H9 (cell line): ENCODE results near the gene CCSER1. TPM values are rescaled to one million over a fixed set of nuclear protein-coding genes. Genes with fewer than 3 reads are reported as not detected.

Experiments used
- DNase-seq: peaks from one replicate; pipeline ENCODE4 v3.0.0-alpha.2; 2017
- H2AFZ ChIP-seq: one replicate; pipeline ENCODE4 v1.6.1; 2013; ENCODE audit warnings: mild to moderate bottlenecking, low read length, control low read depth, moderate library complexity
- H2AK5ac ChIP-seq: 2 replicates; pipeline ENCODE4 v1.6.1; 2013; ENCODE audit warnings: low read length, control low read depth, mixed read lengths; ENCODE audit not compliant: insufficient read length
- H2BK120ac ChIP-seq: one replicate; pipeline ENCODE4 v1.6.1; 2013; ENCODE audit warnings: low read depth, mild to moderate bottlenecking, low read length, control low read depth, inconsistent platforms; ENCODE audit not compliant: poor library complexity, severe bottlenecking
- H2BK12ac ChIP-seq: 2 replicates; pipeline ENCODE4 v1.6.1; 2013; ENCODE audit warnings: low read length, control low read depth, mixed read lengths, low read depth; ENCODE audit not compliant: insufficient read length
- H2BK15ac ChIP-seq: 2 replicates; pipeline ENCODE4 v1.6.1; 2013; ENCODE audit warnings: low read depth, low read length, control low read depth
- H2BK20ac ChIP-seq: one replicate; pipeline ENCODE4 v1.6.1; 2013; ENCODE audit warnings: low read depth, mild to moderate bottlenecking, low read length, control low read depth, inconsistent platforms; ENCODE audit not compliant: poor library complexity, severe bottlenecking
- H2BK5ac ChIP-seq: 2 replicates; pipeline ENCODE4 v1.6.1; 2013; ENCODE audit warnings: low read length, control low read depth, mixed read lengths; ENCODE audit not compliant: insufficient read length
- H3K14ac ChIP-seq: 2 replicates; pipeline ENCODE4 v1.6.1; 2013; ENCODE audit warnings: low read length, control low read depth; ENCODE audit not compliant: insufficient read depth
- H3K18ac ChIP-seq: 2 replicates; pipeline ENCODE4 v1.6.1; 2013; ENCODE audit warnings: low read depth, mild to moderate bottlenecking, mixed read lengths, low read length, control low read depth; ENCODE audit not compliant: insufficient read length
- H3K23ac ChIP-seq: 2 replicates; pipeline ENCODE4 v1.6.1; 2013; ENCODE audit warnings: low read length, control low read depth, mixed read lengths, low read depth; ENCODE audit not compliant: insufficient read length
- H3K23me2 ChIP-seq: 2 replicates; pipeline ENCODE4 v1.6.1; 2013; ENCODE audit warnings: low read depth, mild to moderate bottlenecking, mixed read lengths, low read length, control low read depth; ENCODE audit not compliant: insufficient read length, poor library complexity, severe bottlenecking
- H3K27ac ChIP-seq: 2 replicates; pipeline ENCODE4 v1.5.1; 2013; ENCODE audit warnings: low read length, control low read depth, mixed read lengths, low read depth; ENCODE audit not compliant: insufficient read length
- H3K27me3 ChIP-seq: 2 replicates; pipeline ENCODE4 v1.6.1; 2013; ENCODE audit warnings: low read length, control low read depth, inconsistent platforms; ENCODE audit not compliant: insufficient read depth
- H3K4ac ChIP-seq: 2 replicates; pipeline ENCODE4 v1.6.1; 2013; ENCODE audit warnings: low read depth, mild to moderate bottlenecking, control low read depth, inconsistent platforms, low read length, moderate library complexity
- H3K4me1 ChIP-seq: 2 replicates; pipeline ENCODE4 v1.6.1; 2013; ENCODE audit warnings: low read length, control low read depth, inconsistent platforms; ENCODE audit not compliant: insufficient read depth
- H3K4me2 ChIP-seq: 2 replicates; pipeline ENCODE4 v1.6.1; 2013; ENCODE audit warnings: low read length, control low read depth, mixed read lengths; ENCODE audit not compliant: insufficient read length, insufficient read depth
- H3K56ac ChIP-seq: 2 replicates; pipeline ENCODE4 v1.6.1; 2013; ENCODE audit warnings: low read depth, mild to moderate bottlenecking, mixed read lengths, low read length, control low read depth; ENCODE audit not compliant: insufficient read length
- H3K79me1 ChIP-seq: 2 replicates; pipeline ENCODE4 v1.6.1; 2013; ENCODE audit warnings: low read depth, mild to moderate bottlenecking, moderate library complexity, low read length, control low read depth, inconsistent platforms; ENCODE audit not compliant: insufficient read depth, poor library complexity, severe bottlenecking
- H3K79me2 ChIP-seq: 2 replicates; pipeline ENCODE4 v1.6.1; 2013; ENCODE audit warnings: low read length, control low read depth, inconsistent platforms; ENCODE audit not compliant: insufficient read depth
- H3K9ac ChIP-seq: 2 replicates; pipeline ENCODE4 v1.6.1; 2013; ENCODE audit warnings: low read length, control low read depth, mixed read lengths; ENCODE audit not compliant: insufficient read length; ENCODE audit errors: extremely low read depth
- H3K9me3 ChIP-seq: one replicate; pipeline ENCODE4 v1.6.1; 2013; ENCODE audit warnings: low read depth, low read length, inconsistent platforms; ENCODE audit not compliant: control insufficient read depth
- H3T11ph ChIP-seq: one replicate; pipeline ENCODE4 v1.6.1; 2013; ENCODE audit warnings: mild to moderate bottlenecking, low read length, control low read depth, inconsistent platforms
- H4K20me1 ChIP-seq: one replicate; pipeline ENCODE4 v1.6.1; 2013; ENCODE audit not compliant: control insufficient read depth, insufficient read length, insufficient read depth
- H4K5ac ChIP-seq: 2 replicates; pipeline ENCODE4 v1.6.1; 2013; ENCODE audit warnings: low read depth, mild to moderate bottlenecking, mixed read lengths, low read length, control low read depth; ENCODE audit not compliant: insufficient read length
- H4K8ac ChIP-seq: replicated peaks from 2 replicates; pipeline ENCODE4 v1.6.1; 2013; ENCODE audit warnings: low read length, control low read depth, mixed read lengths, low read depth; ENCODE audit not compliant: insufficient read length
- H4K91ac ChIP-seq: 2 replicates; pipeline ENCODE4 v1.6.1; 2013; ENCODE audit warnings: low read depth, mild to moderate bottlenecking, moderate library complexity, mixed read lengths, low read length, control low read depth; ENCODE audit not compliant: insufficient read length
- H3K27ac Mint-ChIP-seq, 3 experiments: 2 replicates in 2 of 3; 3 replicates in 1 of 3; pipeline ENCODE4 v1.8.0; 2020 to 2021; ENCODE audit warnings: mixed read lengths in 3 of 3, mild to moderate bottlenecking in 1 of 3, moderate library complexity in 1 of 3
- H3K27me3 Mint-ChIP-seq: 2 replicates; pipeline ENCODE4 v1.8.0; 2021; ENCODE audit warnings: low read depth, mild to moderate bottlenecking, moderate library complexity, mixed read lengths
- H3K36me3 Mint-ChIP-seq, 3 experiments: 2 replicates in 2 of 3; 3 replicates in 1 of 3; pipeline ENCODE4 v1.8.0; 2020 to 2021; ENCODE audit warnings: low read depth in 3 of 3, mixed read lengths in 3 of 3; ENCODE audit not compliant: insufficient read depth in 1 of 3
- H3K4me1 Mint-ChIP-seq, 2 experiments: 2 replicates each; pipeline ENCODE4 v1.8.0; 2020; ENCODE audit warnings: mixed read lengths in 2 of 2
- H3K4me3 Mint-ChIP-seq, 2 experiments: 2 replicates in 1 of 2; 3 replicates in 1 of 2; pipeline ENCODE4 v1.8.0; 2020 to 2021; ENCODE audit warnings: mild to moderate bottlenecking in 2 of 2, mixed read lengths in 2 of 2, moderate library complexity in 1 of 2
- H3K9me3 Mint-ChIP-seq, 2 experiments: 2 replicates in 1 of 2; 3 replicates in 1 of 2; pipeline ENCODE4 v1.8.0; 2020; ENCODE audit warnings: mild to moderate bottlenecking in 2 of 2, mixed read lengths in 2 of 2, moderate library complexity in 1 of 2
- WGBS: extraction: QIAGEN DNeasy Blood & Tissue Kit; methylation state at CpG from one replicate; pipeline ENCODE4 v1.1.7; 2013; ENCODE audit warnings: missing lambda C conversion rate, low lambda C conversion rate, mixed read lengths; ENCODE audit not compliant: insufficient read length; ENCODE audit errors: extremely low coverage; 5-methylcytosine and 5-hydroxymethylcytosine counted together
- total RNA-seq: library from RNA; stranded (reverse); gene quantifications from 2 replicates; pipeline ENCODE4 v1.2.1, GENCODE V29; 2021
- TF ChIP-seq, protein P1 (sequence below): fragments of 200-600 bp; sonication (generic); conservative IDR thresholded peaks from 3 replicates; pipeline ENCODE4 v1.8.0; 2021; ENCODE audit warnings: antibody characterized with exemption, mild to moderate bottlenecking

Gene CCSER1
- total RNA-seq, 1 experiment from 2014 or later: 0.37 TPM

DNA sequence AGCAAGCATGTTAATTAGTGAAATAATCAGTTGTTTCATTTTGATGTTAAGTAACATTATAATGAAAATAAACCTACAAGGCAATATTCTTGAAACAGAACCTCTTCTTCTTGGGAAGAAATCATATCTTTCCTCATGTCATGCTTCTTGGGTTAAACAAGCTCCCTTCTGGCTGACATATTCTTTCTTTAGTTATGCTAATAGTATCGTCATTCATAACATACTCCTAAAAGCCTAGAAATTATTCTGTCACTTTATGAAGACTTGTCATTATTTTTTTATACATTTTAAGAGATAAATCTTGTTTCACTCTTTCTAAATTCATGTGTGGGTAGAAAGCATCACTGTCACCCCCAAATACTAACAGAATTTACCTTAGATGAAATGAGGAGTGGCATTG, 1129.6 kb downstream of the CCSER1 start:
- Mint-ChIP-seq H3K4me1 (peaks cover 7 to 21% of the 10 kb centered on the region in 2 experiments), H3K27me3 (no peaks in the 10 kb centered on the region), H3K36me3 (peaks cover 18 to 42% (median 22%) of the 10 kb centered on the region in 3 experiments), H3K27ac (no peak overlapping the region; a peak in 1 of 7 replicates), H3K9me3 (peaks cover 24 to 28% of the 10 kb centered on the region in 2 experiments), H3K4me3 (no peak overlapping the region)
- H3K27ac ChIP-seq: no peak overlapping the region
- H3K9me3 ChIP-seq: peaks cover 5% of the 10 kb centered on the region
- no peak overlapping the region for H2BK20ac ChIP-seq
- no peaks in the 10 kb centered on the region for H3K27me3 ChIP-seq
- no peak overlapping the region for H3K9ac ChIP-seq
- H3K4me2 ChIP-seq: no peak overlapping the region
- no peak overlapping the region for H4K8ac ChIP-seq
- no peak overlapping the region for H2BK15ac ChIP-seq
- H4K91ac ChIP-seq: no peak overlapping the region
- H3K79me1 ChIP-seq: no peaks in the 10 kb centered on the region
- H2BK5ac ChIP-seq: no peak overlapping the region
- no peaks in the 10 kb centered on the region for H3K79me2 ChIP-seq
- H3K4me1 ChIP-seq: no peaks in the 10 kb centered on the region
- H2BK120ac ChIP-seq: no peak overlapping the region
- H3K23me2 ChIP-seq: no peaks in the 10 kb centered on the region
- no peak overlapping the region for H3T11ph ChIP-seq
- H3K14ac ChIP-seq: no peak overlapping the region
- no peak overlapping the region for H3K56ac ChIP-seq
- H3K23ac ChIP-seq: no peak overlapping the region
- H2AFZ ChIP-seq: no peak overlapping the region
- TF ChIP-seq, protein P1, sequence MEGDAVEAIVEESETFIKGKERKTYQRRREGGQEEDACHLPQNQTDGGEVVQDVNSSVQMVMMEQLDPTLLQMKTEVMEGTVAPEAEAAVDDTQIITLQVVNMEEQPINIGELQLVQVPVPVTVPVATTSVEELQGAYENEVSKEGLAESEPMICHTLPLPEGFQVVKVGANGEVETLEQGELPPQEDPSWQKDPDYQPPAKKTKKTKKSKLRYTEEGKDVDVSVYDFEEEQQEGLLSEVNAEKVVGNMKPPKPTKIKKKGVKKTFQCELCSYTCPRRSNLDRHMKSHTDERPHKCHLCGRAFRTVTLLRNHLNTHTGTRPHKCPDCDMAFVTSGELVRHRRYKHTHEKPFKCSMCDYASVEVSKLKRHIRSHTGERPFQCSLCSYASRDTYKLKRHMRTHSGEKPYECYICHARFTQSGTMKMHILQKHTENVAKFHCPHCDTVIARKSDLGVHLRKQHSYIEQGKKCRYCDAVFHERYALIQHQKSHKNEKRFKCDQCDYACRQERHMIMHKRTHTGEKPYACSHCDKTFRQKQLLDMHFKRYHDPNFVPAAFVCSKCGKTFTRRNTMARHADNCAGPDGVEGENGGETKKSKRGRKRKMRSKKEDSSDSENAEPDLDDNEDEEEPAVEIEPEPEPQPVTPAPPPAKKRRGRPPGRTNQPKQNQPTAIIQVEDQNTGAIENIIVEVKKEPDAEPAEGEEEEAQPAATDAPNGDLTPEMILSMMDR: no peak
- no peak overlapping the region for H2BK12ac ChIP-seq
- DNase-seq: no peak
- H4K20me1 ChIP-seq: no peaks in the 10 kb centered on the region
- no peak overlapping the region for H4K5ac ChIP-seq
- no peak overlapping the region for H2AK5ac ChIP-seq
- no peak overlapping the region for H3K4ac ChIP-seq
- no CpG with 5 or more reads among the region's 1 CpG for WGBS
- H3K18ac ChIP-seq: no peak overlapping the region
